GM12891 (cell line): ENCODE measurements around the gene KCNK4.

Source experiments
- POLR2A ChIP-seq: IDR thresholded peaks from 2 replicates; pipeline ENCODE4 v1.6.1; 2011; ENCODE audit warnings: low read depth, low read length, control low read depth
- POLR2AphosphoS5 ChIP-seq: IDR thresholded peaks from 2 replicates; pipeline ENCODE4 v1.6.1; 2011; ENCODE audit warnings: low read depth, low read length, control low read depth
- SPI1 ChIP-seq: IDR thresholded peaks from 2 replicates; pipeline ENCODE4 v1.6.1; 2011; ENCODE audit warnings: low read depth, low read length, control low read depth

DNA sequence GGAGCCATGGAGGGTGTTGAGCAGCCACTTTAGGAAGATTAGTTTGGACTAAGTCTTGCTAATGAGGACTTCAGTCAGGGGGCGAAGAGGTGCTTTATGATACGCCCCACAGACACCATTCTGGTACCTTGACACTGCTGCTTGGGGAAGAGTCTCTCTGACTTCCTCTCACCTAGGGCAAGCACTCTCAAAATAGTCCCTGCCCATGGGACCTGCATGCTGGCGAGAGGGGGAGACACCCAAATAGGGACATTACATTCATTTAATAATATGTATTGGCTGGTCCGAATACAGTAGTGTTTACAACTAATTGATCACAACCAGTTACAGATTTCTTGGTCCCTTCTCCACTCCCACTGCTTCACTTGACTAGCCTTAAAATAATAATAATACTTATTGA is 4.7 kb downstream of the KCNK4 start:
- TF ChIP-seq POLR2AphosphoS5 = no peak
- no peak for TF ChIP-seq POLR2A
- TF ChIP-seq SPI1 = no peak
